ENCODE data around the gene ULK3. TPM values are rescaled to one million over a fixed set of nuclear protein-coding genes. Genes with fewer than 3 reads are reported as not detected.
A peak's percentile ranks its signal among the peaks of the same experiment; 100 is the strongest.

The ULK3 gene
- total RNA-seq, result 10 to 100 TPM; 22.6 to 39.3 (median 29.5) TPM
- 10 to 100 TPM; 28.0 to 29.3 TPM for polyA plus RNA-seq
- long read RNA-seq, donor 1, transcript ULK3-201 (16 exons, 2,623 nt), result minor isoform, 9 of 72 reads
- long read RNA-seq, donor 1, transcript ULK3-220 (16 exons, 2,611 nt), result major isoform, 13 of 72 reads
- long read RNA-seq, donor 1, partial matches to known transcripts, result 31 of 72 reads
- long read RNA-seq, donor 1, other reads (novel, unspliced or antisense), result 16 of 72 reads
- long read RNA-seq, donor 2, transcript ULK3-202 (15 exons, 2,738 nt), result minor isoform, 7 of 230 reads
- long read RNA-seq, donor 2, transcript ULK3-220 (16 exons, 2,611 nt), result major isoform, 62 of 230 reads
- long read RNA-seq, donor 2, partial matches to known transcripts, result 105 of 230 reads
- long read RNA-seq, donor 2, other reads (novel, unspliced or antisense), result 56 of 230 reads
- long read RNA-seq, donor 3, transcript ULK3-202 (15 exons, 2,738 nt), result minor isoform, 6 of 58 reads
- long read RNA-seq, donor 3, transcript ULK3-220 (16 exons, 2,611 nt), result major isoform, 21 of 58 reads
- long read RNA-seq, donor 3, partial matches to known transcripts, result 17 of 58 reads
- long read RNA-seq, donor 3, other reads (novel, unspliced or antisense), result 14 of 58 reads

- Histone ChIP-seq H3K27ac (peak within 1 kb of the TSS; percentile 81 to 93 (median 90)), H3K4me1 (peaks cover 0 to 38% (median 21%) of the 10 kb centered on the region in 12 donors), H3K27me3 (no peaks in the 10 kb centered on the region), H3K9me3 (no peaks in the 10 kb centered on the region), H3K36me3 (peaks cover 0 to 56% (median 43%) of the 10 kb centered on the region in 9 donors), H3K4me3 (peak within 1 kb of the TSS; percentile 70 to 99 (median 94))
- peak; percentile 56 to 96 (median 75) for TF ChIP-seq CTCF (IDR thresholded peaks at IDR 0.05)
- TF ChIP-seq POLR2A (IDR thresholded peaks at IDR 0.05), result peak in 1 of 2 donors; percentile 86
- intact Hi-C loops (cut with DNase I), result loop anchor here in 7 of 10 donors (1.0 to 10.0 kb wide), 9 partner anchors 52 to 226 kb away; partner anchors contain the start of genes FAM219B (in 2 of the 7), CLK3 (in 1 of the 7) and MPI (in 1 of the 7)
- ATAC-seq (peak; percentile 62 to 93 (median 91)), DNase-seq (peak; percentile 92 to 95 (median 92))
- 0 to 1% (median 0%) methylated on average over 26 to 84 of the region's 84 CpGs for WGBS, 4 donors
Measured at GRCh38 chr15:74842581-74843444, at the start of gene ULK3. TSS of gene ULK3 (minus strand) at chr15:74843156. CDS start at chr15:74843105, 51 bp downstream.

GRCh38 chr15:74892313-74892712 lies 49.4 kb upstream of the ULK3 start:
- peaks cover 0 to 32% (median 19%) of the 10 kb centered on the region in 9 donors for H3K36me3 ChIP-seq
- H3K4me1 ChIP-seq, result peaks cover 2 to 51% (median 25%) of the 10 kb centered on the region in 12 donors
- H3K27ac ChIP-seq, result peak overlapping the region in 5 of 12 donors; percentile 42 to 89 (median 86)
- no peak overlapping the region for H3K4me3 ChIP-seq
- no peak for ATAC-seq
- H3K9me3 ChIP-seq, result no peaks in the 10 kb centered on the region
- TF ChIP-seq POLR2A (IDR thresholded peaks at IDR 0.05) (no peak), CTCF (IDR thresholded peaks at IDR 0.05) (no peak)
- intact Hi-C loops (cut with DNase I), result loop anchor here in 2 of 10 donors (5.0 to 10.0 kb wide), 2 partner anchors 45 to 48 kb away; partner anchors contain the start of gene ULK3 (in 1 of the 2)
- peak in 1 of 5 donors; percentile 37 for DNase-seq
- WGBS, 4 donors, result 65 to 76% (median 73%) methylated on average over 2 to 3 of the region's 3 CpGs
- no peaks in the 10 kb centered on the region for H3K27me3 ChIP-seq

GRCh38 chr15:74891469-74891868 lies 48.5 kb upstream of the ULK3 start:
- WGBS, 4 donors, result 57 to 67% (median 66%) methylated on average over 3 of the region's 3 CpGs
- Histone ChIP-seq H3K4me1 (peaks cover 2 to 45% (median 24%) of the 10 kb centered on the region in 12 donors), H3K27ac (peak overlapping the region in 9 of 12 donors; percentile 52 to 89 (median 85)), H3K9me3 (no peaks in the 10 kb centered on the region), H3K36me3 (peaks cover 0 to 27% (median 15%) of the 10 kb centered on the region in 9 donors), H3K4me3 (no peak overlapping the region), H3K27me3 (no peaks in the 10 kb centered on the region)
- intact Hi-C loops (cut with DNase I), result loop anchor here in 2 of 10 donors (5.0 to 10.0 kb wide), 2 partner anchors 44 to 47 kb away; partner anchors contain the start of gene ULK3 (in 1 of the 2)
- TF ChIP-seq CTCF (IDR thresholded peaks at IDR 0.05) (no peak), POLR2A (IDR thresholded peaks at IDR 0.05) (no peak)
- DNase-seq (peak in 1 of 5 donors; percentile 54), ATAC-seq (peak in 3 of 4 donors; percentile 10 to 42 (median 35))

All from heart left ventricle (tissue), 16 donors.